ENCODE measurements around the gene OR10G8.

- no peak for TF ChIP-seq ZNF274 (IDR thresholded peaks at IDR 0.05; ENCODE audit: low read depth, low read length)
- TF ChIP-seq YY1 (IDR thresholded peaks at IDR 0.05; ENCODE audit: insufficient read depth, insufficient read length): no peak
These were observed 47.3 kb upstream of the OR10G8 start for GRCh38 chr11:123979311-123979710.
